Choroid plexus epithelial cell (primary cell): ENCODE measurements around the gene HOMER1.

Experiments
- DNase-seq: peaks from one replicate; pipeline ENCODE4 v3.0.0-alpha.2; 2010; ENCODE audit warnings: low read depth
- H3K4me3 ChIP-seq: 2 replicates; pipeline ENCODE4 v1.5.1; 2011; ENCODE audit warnings: low read depth, mild to moderate bottlenecking, control low read depth, low read length, moderate library complexity
- CTCF ChIP-seq: conservative IDR thresholded peaks from 2 replicates; pipeline ENCODE4 v1.5.1; 2011; ENCODE audit warnings: low read depth, mild to moderate bottlenecking, control low read depth, inconsistent platforms, low read length, moderate library complexity

HOMER1 gene

GRCh38 chr5:79456890-79457583, 56.9 kb downstream of the HOMER1 start:
- no peak overlapping the region for H3K4me3 ChIP-seq
- TF ChIP-seq CTCF = no peak
- no peak for DNase-seq

GRCh38 chr5:79456400-79456799, 57.5 kb downstream of the HOMER1 start:
- no peak for TF ChIP-seq CTCF
- no peak for DNase-seq
- no peak overlapping the region for H3K4me3 ChIP-seq

GRCh38 chr5:79454043-79454442, 59.9 kb downstream of the HOMER1 start:
- no peak overlapping the region for H3K4me3 ChIP-seq
- no peak for DNase-seq
- no peak for TF ChIP-seq CTCF

- peak; percentile 85 for DNase-seq
- no peak overlapping the region for H3K4me3 ChIP-seq
Measured at GRCh38 chr5:79448336-79448735, 65.6 kb downstream of the HOMER1 start.

GRCh38 chr5:79436821-79437220, 77.1 kb downstream of the HOMER1 start:
- no peak for TF ChIP-seq CTCF
- peak; percentile 51 for DNase-seq
- H3K4me3 ChIP-seq = no peak overlapping the region

More at GRCh38 chr5:79448336-79448735, 65.6 kb downstream of the HOMER1 start:
- TF ChIP-seq CTCF = no peak

- TF ChIP-seq CTCF = no peak
- peak; percentile 77 for DNase-seq
- no peak overlapping the region for H3K4me3 ChIP-seq
Measured at GRCh38 chr5:79436224-79436623, 77.7 kb downstream of the HOMER1 start.

GRCh38 chr5:79430196-79430595, 83.7 kb downstream of the HOMER1 start:
- no peak overlapping the region for H3K4me3 ChIP-seq
- TF ChIP-seq CTCF = no peak
- DNase-seq = no peak
